Frontal cortex (tissue), 4 donors: Measurements from ENCODE around the gene PAEP. TPM values are rescaled to one million over a fixed set of nuclear protein-coding genes. Genes with fewer than 3 reads are reported as not detected.

Experiments
- DNase-seq, 2 donors: peaks; one replicate each; pipeline ENCODE4 v3.0.0; 2012; ENCODE audit warnings: low spot score in 2 of 2
- FAIRE-seq: peaks from 2 replicates; lab custom pipeline; 2012; peaks lifted over from hg19 to GRCh38; lab: Jason Lieb, UNC
- total RNA-seq: library from RNA; depleted of rRNA; stranded (reverse); fragments of >200 nt; gene quantifications from one replicate; pipeline ENCODE4 v1.2.3, GENCODE V29; 2014
- donor health status: control.
- donor health status: control.
- donor health status: control.

Gene PAEP
- total RNA-seq, 1 donor from 2014 or later: not detected

- FAIRE-seq: no peak
- no peak for DNase-seq
These were observed 27.5 kb downstream of the PAEP start for GRCh38 chr9:135588886-135589595.

- no peak for FAIRE-seq
- DNase-seq: no peak
These were observed 28.3 kb downstream of the PAEP start for GRCh38 chr9:135589596-135590485.

DNA sequence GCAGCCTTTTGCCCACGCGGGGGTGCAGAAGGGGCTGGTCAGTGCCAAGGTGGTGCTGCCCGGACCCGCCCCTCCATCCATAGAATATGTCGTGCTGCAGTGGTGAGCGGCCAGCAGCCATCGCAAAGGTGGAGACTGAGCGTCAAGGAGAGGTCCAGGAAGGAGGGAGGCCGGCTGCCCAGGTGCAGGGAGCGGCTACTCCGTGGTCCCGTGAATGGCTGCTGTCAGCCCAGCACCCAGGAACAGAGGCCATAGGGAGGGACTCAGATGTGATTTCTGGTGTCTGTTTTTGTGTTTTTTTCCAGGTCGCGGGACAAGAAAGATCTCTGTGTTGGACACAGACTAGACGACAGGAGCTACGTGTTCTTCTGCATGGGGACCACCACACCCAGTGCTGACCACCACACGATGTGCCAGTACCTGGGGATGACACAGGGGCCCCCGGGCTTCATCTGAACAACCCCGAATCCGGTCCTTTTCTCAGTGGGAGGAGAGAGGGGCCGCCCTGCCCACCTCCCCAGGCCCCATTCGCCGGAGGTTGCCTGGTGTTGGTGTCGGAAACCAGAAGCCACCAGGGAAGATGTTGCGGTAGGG, 29.0 kb downstream of the PAEP start:
- DNase-seq (no peak), FAIRE-seq (no peak)

DNA sequence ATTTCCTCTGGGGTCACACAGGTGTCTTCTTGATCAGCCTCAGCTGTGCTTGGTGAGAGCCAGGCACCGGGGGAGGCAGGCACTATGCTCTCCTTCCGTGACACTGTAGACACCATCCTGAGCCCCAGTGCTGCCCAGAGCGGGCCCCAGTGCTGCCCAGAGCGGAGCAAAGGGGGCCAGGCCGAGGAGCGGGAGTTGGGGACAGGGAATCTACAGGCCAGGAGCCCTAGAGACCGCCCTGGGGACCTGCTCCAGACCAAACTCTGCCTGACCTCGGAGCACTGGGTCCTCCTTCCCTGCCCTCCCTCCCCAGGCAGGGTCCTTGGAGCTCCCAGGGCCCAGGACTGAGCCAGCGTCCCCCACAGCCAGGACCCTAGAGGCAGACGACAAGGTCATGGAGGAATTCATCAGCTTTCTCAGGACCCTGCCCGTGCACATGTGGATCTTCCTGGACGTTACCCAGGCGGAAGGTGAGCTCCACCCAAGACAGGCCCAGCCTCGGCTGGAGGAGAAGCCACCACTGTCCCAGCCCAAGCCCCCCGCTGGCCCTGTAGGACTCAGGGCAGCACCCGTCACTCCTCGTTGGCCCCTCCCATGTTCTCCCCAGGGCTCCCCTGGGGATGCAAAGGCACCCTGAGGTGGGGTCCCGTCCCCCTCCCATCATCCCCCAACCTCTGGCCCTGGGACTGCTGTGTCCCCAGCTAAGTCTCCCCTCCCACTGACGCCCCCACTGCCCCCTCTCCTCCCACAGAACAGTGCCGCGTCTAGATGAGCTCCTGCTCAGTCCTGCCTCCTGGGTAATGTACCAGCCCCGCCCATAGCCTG, 30.2 kb downstream of the PAEP start:
- DNase-seq: no peak

GRCh38 chr9:135592331-135592590, 30.7 kb downstream of the PAEP start:
- FAIRE-seq (no peak), DNase-seq (no peak)

More for the DNA sequence above, 30.2 kb downstream of the PAEP start:
- no peak for FAIRE-seq

DNA sequence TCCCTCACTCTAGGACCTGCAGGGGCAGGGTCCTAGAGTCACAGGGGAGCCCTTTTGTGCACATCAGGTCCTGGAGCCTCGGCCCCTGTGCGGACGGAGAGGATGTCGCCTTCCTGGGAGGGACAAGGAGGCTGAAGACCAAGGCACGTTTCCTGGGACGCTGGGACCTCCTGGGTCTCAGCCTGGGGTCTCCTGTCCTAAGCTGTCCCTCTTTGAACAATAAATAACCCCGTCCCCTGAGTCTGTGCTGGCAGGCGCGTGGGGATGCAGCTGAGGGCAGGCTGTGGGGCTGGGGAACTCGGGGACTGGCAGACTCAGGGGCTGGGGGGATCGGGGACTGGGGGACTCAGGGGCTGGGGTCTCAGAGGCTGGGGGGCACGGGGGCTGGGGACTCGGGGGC, 31.1 kb downstream of the PAEP start:
- FAIRE-seq (no peak), DNase-seq (no peak)

- no peak for FAIRE-seq
- DNase-seq: no peak
These were observed 34.7 kb downstream of the PAEP start for GRCh38 chr9:135596211-135596610.

GRCh38 chr9:135600296-135600817, 38.8 kb downstream of the PAEP start:
- DNase-seq (no peak), FAIRE-seq (no peak)

DNA sequence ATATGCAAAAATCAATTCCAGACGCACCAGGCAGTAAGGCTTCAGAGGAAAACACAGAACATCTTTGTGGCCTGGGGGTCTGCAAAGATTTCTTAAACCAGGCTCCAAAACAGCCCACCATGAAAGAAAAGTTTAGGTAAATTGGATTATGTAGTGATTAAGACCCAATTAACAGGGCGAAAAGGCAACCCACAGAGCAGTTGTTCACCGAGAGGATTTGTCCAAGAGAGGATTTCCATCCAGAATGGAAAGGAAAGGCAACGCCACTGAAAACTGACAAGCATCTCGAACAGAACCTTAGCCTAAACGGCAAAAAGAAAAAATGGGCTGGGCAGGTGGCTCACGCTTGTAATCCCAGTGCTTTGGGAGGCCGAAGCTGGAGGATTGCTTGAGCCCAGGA, 40.4 kb downstream of the PAEP start:
- no peak for DNase-seq

GRCh38 chr9:135602789-135603481, 41.4 kb downstream of the PAEP start:
- DNase-seq (no peak), FAIRE-seq (no peak)

More for the DNA sequence above, 40.4 kb downstream of the PAEP start:
- FAIRE-seq: no peak

GRCh38 chr9:135604437-135605237, 43.1 kb downstream of the PAEP start:
- DNase-seq (no peak), FAIRE-seq (no peak)

DNA sequence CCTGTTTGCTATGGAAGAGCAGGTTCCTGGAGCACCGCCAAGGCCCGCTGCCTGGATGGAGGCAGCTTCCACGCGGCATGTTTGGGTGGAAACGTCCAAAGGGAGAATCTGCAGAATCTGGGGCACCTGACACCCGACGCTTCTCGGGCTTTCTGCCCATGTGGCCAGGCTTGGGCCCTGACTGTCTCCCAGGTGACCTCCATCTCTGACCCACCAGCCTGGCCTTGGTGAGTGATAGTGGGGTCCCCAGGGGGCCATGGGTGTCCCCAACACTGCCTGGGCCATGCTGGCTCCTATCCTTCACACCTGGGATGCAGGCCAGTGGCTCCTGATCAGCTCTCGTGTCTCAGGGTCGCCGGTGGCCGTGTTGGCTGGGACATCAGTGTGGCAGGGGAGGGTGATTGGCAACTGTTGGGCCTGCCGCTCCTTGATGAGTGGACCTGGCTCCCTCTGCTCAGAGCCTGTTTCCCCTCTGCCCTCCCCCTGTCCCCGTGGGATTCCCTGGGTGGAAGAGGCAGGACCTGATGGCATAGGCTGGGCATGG, 43.8 kb downstream of the PAEP start:
- DNase-seq (no peak), FAIRE-seq (no peak)

DNA sequence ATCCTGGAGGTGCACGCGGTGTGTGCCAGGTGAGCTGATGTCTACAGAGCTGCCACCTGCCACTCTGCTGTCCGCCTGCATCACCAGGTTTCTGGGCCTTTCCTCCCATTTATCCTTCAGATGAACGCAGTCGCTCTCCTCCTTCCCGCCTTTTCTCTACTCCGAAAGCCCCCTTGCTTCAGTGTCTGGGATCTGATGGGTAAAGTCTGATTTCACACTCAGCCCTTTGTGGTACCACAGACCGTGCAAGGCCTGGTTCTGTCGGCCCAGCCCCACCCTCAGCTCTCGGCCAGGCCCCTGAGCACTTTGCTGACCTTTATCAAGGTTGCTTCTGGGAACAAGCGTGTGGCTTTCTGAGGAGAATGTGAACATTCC, 45.3 kb downstream of the PAEP start:
- no peak for DNase-seq
- FAIRE-seq: no peak

DNA sequence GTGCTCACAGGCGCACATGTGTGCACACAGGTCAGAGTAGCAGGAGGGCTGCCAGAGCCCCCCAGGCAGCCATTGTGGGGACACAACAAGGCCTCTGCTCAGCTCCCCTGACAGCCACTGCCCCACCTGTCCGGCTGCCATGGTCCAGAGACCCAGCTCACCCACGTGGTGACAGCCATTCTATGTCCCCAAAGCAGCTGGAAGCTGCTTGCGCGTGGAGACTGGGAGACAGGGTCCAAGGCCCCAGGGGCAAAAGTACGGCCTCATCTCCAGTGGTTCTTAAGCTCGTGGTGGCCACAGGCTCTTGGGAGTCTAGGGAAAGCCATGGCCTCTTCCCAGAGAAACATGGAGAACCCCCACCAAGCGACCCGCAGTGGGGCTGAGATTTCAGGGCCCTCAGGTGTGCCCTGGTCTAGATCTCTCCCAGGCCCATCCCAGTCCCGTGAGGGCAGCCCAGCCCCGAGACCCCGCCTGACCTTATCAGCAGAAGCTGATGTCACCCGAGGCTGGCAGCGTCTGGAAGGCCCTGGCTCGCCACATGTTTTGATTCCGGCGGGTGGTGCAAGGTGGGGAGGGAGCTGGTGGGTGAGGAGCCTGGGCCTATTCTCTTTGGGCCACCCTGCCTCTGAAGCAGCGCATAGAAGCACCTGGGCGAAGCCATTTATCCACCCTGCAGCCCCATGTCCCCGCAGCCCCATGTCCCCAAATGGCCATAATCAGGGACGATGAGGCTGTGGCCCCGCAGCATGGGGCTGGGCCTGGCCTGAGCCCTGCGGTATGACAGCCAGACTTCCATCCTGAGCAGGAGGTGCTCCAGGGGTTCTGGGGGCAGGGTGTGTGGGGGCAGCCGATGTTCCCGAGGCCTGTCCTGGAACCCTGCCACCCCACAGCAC, 46.1 kb downstream of the PAEP start:
- DNase-seq (no peak), FAIRE-seq (no peak)

DNA sequence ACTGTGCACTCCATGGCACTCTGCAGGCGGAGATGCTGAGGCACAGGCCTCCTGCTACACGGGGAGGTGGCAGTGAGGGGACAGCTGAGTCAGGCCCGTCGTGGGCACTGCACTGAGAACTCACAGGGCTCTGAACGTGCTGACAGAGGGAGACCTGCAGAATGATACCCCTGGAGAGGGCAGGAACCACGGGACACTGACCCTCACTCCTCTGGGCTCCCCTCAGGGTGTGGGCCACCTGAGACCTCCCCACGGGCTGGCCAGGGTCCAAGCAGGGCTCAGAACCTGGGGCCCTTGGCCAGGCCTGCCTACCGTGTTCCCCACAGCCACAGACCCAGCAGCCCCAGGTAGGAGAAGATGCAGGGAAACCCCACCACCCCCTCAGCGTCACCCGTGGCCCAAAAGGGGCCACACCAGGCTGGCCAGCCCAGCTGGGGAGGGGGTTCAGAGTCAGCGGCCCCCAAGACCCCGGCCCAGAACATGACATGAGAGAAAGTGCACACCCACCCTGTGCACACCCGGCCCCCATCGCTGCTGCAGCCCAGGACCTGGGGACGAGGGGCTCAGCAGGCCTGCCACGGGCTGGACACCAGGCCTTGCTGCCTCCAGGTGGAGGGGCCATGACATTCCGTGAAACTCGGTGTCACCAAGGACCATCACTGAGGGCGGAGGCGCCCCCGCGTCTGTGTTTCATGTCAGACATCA, 46.9 kb downstream of the PAEP start:
- no peak for DNase-seq
- FAIRE-seq: no peak

DNA sequence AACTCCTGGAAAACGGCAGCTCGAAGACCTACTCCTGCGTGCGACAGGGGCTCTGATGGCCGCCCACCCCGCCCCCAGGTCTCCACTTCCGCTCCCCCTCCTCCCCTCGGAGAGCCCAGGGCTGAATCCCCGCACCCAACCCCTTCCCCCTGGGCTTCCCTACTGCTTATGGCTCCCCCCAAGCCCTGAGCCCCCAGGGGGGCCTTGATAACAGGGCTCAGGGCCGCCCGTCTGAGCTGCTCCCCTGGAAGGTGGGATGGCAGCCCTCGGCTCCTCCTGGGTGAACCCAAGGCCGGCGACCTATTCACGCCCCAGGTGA, 47.4 kb downstream of the PAEP start:
- DNase-seq (no peak), FAIRE-seq (no peak)

- DNase-seq (no peak), FAIRE-seq (no peak)
These were observed 47.9 kb downstream of the PAEP start for GRCh38 chr9:135609366-135609955.
